HEK293T (cell line): ENCODE results near the gene SH3RF2.

Experiments used
- BHLHE40 ChIP-seq: fragments of 450-650 bp; IDR thresholded peaks from 2 replicates; pipeline ENCODE4 v1.6.1; 2016; ENCODE audit warnings: mild to moderate bottlenecking, moderate library complexity, borderline replicate concordance
- FOXA1 ChIP-seq: fragments of 450-650 bp; IDR thresholded peaks from 2 replicates; pipeline ENCODE4 v1.6.1; 2016; ENCODE audit warnings: mild to moderate bottlenecking
- FOXK2 ChIP-seq: fragments of 450-650 bp; IDR thresholded peaks from 2 replicates; pipeline ENCODE4 v1.6.1; 2016; ENCODE audit warnings: mild to moderate bottlenecking
- FOXM1 ChIP-seq: fragments of 450-650 bp; IDR thresholded peaks from 2 replicates; pipeline ENCODE4 v1.6.1; 2017; ENCODE audit warnings: mild to moderate bottlenecking, borderline replicate concordance
- HDGF ChIP-seq: fragments of 450-650 bp; IDR thresholded peaks from 2 replicates; pipeline ENCODE4 v1.6.1; 2017; ENCODE audit warnings: antibody characterized with exemption, borderline replicate concordance
- L3MBTL2 ChIP-seq: fragments of 450-650 bp; conservative IDR thresholded peaks from 2 replicates; pipeline ENCODE4 v1.6.1; 2016; ENCODE audit warnings: mild to moderate bottlenecking
- LEF1 ChIP-seq: fragments of 450-650 bp; IDR thresholded peaks from 2 replicates; pipeline ENCODE4 v1.6.1; 2017; ENCODE audit warnings: mild to moderate bottlenecking, borderline replicate concordance
- NFRKB ChIP-seq: fragments of 450-650 bp; IDR thresholded peaks from 2 replicates; pipeline ENCODE4 v1.6.1; 2016; ENCODE audit warnings: mild to moderate bottlenecking, moderate library complexity
- PKNOX1 ChIP-seq: fragments of 450-650 bp; IDR thresholded peaks from 2 replicates; pipeline ENCODE4 v1.6.1; 2016
- SP1 ChIP-seq: fragments of 450-650 bp; IDR thresholded peaks from 2 replicates; pipeline ENCODE4 v1.6.1; 2017
- TARDBP ChIP-seq: fragments of 450-650 bp; IDR thresholded peaks from 2 replicates; pipeline ENCODE4 v1.6.1; 2016

DNA sequence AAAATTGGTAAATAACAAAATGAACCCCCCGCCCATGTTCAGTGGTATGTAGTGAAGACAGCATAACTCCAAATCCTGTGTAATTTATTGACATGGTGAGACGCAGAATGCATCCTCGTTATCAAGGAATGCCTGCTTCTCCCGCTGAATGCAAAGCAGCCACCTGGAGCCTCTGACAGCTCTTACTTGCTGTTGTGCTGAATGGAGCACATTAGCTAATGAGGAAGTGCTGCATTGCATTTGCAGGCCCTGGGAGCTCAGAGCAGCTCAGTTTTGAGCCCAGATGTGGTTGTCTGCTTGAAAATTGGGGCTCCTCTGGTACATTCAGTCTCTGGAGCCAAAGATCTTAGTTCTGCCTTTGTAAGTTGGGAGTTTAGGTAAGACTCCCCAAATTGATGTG, 140.1 kb downstream of the SH3RF2 start:
- TF ChIP-seq FOXA1 (no peak), L3MBTL2 (no peak), HDGF (no peak), SP1 (no peak), TARDBP (no peak), BHLHE40 (no peak), FOXM1 (no peak), FOXK2 (no peak), NFRKB (no peak), PKNOX1 (no peak), LEF1 (no peak)
